ENCODE measurements around the gene KAZN. TPM values are rescaled to one million over a fixed set of nuclear protein-coding genes. Genes with fewer than 3 reads are reported as not detected.

KAZN gene
- polyA plus RNA-seq, 3 donors: 2.6 to 13.7 (median 10.8) TPM

GRCh38 chr1:14765773-14766172 is 167.3 kb downstream of the KAZN start:
- WGBS, 3 donors: 92 to 96% (median 95%) methylated on average over 8 of the region's 8 CpGs

GRCh38 chr1:14767075-14767474 is 168.6 kb downstream of the KAZN start:
- H3K27ac ChIP-seq (ENCODE audit: low read depth, low read length): no peak overlapping the region
- WGBS, 3 donors: 39 to 81% (median 80%) methylated on average over 5 of the region's 5 CpGs

More at GRCh38 chr1:14765773-14766172, 167.3 kb downstream of the KAZN start:
- no peak overlapping the region for H3K27ac ChIP-seq (ENCODE audit: low read depth, low read length)

- H3K27ac ChIP-seq (ENCODE audit: low read depth, low read length): no peak overlapping the region
- WGBS, 3 donors: 70 to 92% (median 91%) methylated on average over 6 of the region's 6 CpGs
Observed at GRCh38 chr1:14768582-14769304, 170.3 kb downstream of the KAZN start.

- H3K27ac ChIP-seq (ENCODE audit: low read depth, low read length): no peak overlapping the region
- 88 to 94% (median 90%) methylated on average over 12 of the region's 12 CpGs for WGBS, 3 donors
Observed at GRCh38 chr1:14769486-14770274, 171.2 kb downstream of the KAZN start.

- 81 to 91% (median 87%) methylated on average over 13 of the region's 13 CpGs for WGBS, 3 donors
- no peak overlapping the region for H3K27ac ChIP-seq (ENCODE audit: low read depth, low read length)
Observed at GRCh38 chr1:14773396-14774025, 175.0 kb downstream of the KAZN start.

- WGBS, 3 donors: 73 to 94% (median 93%) methylated on average over 5 of the region's 5 CpGs
- H3K27ac ChIP-seq (ENCODE audit: low read depth, low read length): no peak overlapping the region
Observed at GRCh38 chr1:14774225-14774624, 175.7 kb downstream of the KAZN start.

GRCh38 chr1:14774988-14775387 is 176.5 kb downstream of the KAZN start:
- WGBS, 3 donors: 79 to 87% (median 84%) methylated on average over 4 of the region's 4 CpGs
- no peak overlapping the region for H3K27ac ChIP-seq (ENCODE audit: low read depth, low read length)

- no peak overlapping the region for H3K27ac ChIP-seq (ENCODE audit: low read depth, low read length)
- 81 to 94% (median 93%) methylated on average over 10 of the region's 10 CpGs for WGBS, 3 donors
Observed at GRCh38 chr1:14775434-14775833, 176.9 kb downstream of the KAZN start.

GRCh38 chr1:14777516-14778506 is 179.3 kb downstream of the KAZN start:
- 51 to 65% (median 56%) methylated on average over 11 of the region's 11 CpGs for WGBS, 3 donors
- H3K27ac ChIP-seq (ENCODE audit: low read depth, low read length): no peak overlapping the region

GRCh38 chr1:14778541-14778897 is 180.0 kb downstream of the KAZN start:
- no peak overlapping the region for H3K27ac ChIP-seq (ENCODE audit: low read depth, low read length)
- 57 to 80% (median 57%) methylated on average over 3 of the region's 3 CpGs for WGBS, 3 donors

- no peak overlapping the region for H3K27ac ChIP-seq (ENCODE audit: low read depth, low read length)
- 47 to 68% (median 66%) methylated on average over 12 of the region's 12 CpGs for WGBS, 3 donors
Observed at GRCh38 chr1:14778898-14779865, 180.7 kb downstream of the KAZN start.

GRCh38 chr1:14780271-14780670 is 181.8 kb downstream of the KAZN start:
- no peak overlapping the region for H3K27ac ChIP-seq (ENCODE audit: low read depth, low read length)
- WGBS, 3 donors: 53 to 61% (median 56%) methylated on average over 2 of the region's 2 CpGs

- no peak overlapping the region for H3K27ac ChIP-seq (ENCODE audit: low read depth, low read length)
- WGBS, 3 donors: 92 to 94% (median 92%) methylated on average over 5 of the region's 5 CpGs
Observed at GRCh38 chr1:14781811-14782210, 183.3 kb downstream of the KAZN start.

GRCh38 chr1:14782741-14783591 is 184.5 kb downstream of the KAZN start:
- H3K27ac ChIP-seq (ENCODE audit: low read depth, low read length): no peak overlapping the region
- WGBS, 3 donors: 52 to 71% (median 68%) methylated on average over 8 of the region's 8 CpGs

GRCh38 chr1:14783592-14783886 is 185.1 kb downstream of the KAZN start:
- no peak overlapping the region for H3K27ac ChIP-seq (ENCODE audit: low read depth, low read length)
- WGBS, 3 donors: 86 to 94% (median 93%) methylated on average over 7 of the region's 7 CpGs
